Globus pallidus (tissue), 1 donor: ENCODE results near the gene CACNB1.

Source experiments
- DNase-seq: peaks from one replicate; pipeline ENCODE4 v3.0.0-alpha.2; 2015; ENCODE audit warnings: low spot score

Gene CACNB1

GRCh38 chr17:39197380-39198185 lies at the start of gene CACNB1:
CACNB1 (minus strand) TSS chr17:39197669; CDS start chr17:39197495, 174 bp downstream.
- peak; percentile 57 for DNase-seq

GRCh38 chr17:39246274-39246673 lies 48.8 kb upstream of the CACNB1 start:
- DNase-seq = no peak

- DNase-seq = peak; percentile 69
Measured at GRCh38 chr17:39244600-39245570, 47.4 kb upstream of the CACNB1 start.

GRCh38 chr17:39244016-39244599 lies 46.6 kb upstream of the CACNB1 start:
- DNase-seq = no peak

DNA sequence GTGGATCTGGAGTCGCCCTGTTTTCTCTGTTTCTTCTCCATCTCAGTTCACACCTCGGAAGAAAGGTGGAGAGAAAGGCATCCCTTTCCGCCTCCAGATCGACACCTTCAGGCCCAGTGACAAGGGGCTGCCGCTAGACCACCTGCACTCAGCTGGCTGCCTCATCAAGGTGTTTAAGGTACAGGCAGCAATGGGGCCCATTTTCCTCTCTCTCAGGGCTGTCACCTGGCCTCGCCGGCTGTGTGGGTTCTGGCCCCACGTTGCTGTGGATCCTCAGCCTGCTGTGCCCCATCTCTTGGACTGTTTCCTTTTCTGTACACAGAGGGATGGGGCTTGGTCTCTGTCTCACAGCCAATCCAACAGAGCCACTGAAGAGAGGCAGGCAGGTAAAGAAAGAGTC lies 45.7 kb upstream of the CACNB1 start:
- no peak for DNase-seq

DNA sequence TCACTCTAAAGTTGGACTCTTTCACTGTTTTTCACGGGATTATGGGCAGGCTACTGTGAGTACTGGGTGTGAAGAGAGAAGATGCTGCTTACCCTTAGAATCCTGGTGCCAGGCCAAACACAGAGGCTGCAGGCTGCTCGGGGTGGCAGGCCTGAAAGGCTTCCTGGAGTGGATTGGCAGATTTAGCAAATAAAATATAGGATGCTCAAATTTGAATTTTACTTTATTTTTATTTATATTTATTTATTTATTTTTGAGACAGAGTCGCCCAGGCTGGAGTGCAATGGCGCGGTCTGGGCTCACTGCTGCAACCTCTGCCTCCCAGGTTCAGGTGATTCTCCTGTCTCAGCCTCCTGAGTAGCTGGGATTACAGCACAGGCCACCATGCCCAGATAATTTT lies 43.2 kb upstream of the CACNB1 start:
- no peak for DNase-seq

DNA sequence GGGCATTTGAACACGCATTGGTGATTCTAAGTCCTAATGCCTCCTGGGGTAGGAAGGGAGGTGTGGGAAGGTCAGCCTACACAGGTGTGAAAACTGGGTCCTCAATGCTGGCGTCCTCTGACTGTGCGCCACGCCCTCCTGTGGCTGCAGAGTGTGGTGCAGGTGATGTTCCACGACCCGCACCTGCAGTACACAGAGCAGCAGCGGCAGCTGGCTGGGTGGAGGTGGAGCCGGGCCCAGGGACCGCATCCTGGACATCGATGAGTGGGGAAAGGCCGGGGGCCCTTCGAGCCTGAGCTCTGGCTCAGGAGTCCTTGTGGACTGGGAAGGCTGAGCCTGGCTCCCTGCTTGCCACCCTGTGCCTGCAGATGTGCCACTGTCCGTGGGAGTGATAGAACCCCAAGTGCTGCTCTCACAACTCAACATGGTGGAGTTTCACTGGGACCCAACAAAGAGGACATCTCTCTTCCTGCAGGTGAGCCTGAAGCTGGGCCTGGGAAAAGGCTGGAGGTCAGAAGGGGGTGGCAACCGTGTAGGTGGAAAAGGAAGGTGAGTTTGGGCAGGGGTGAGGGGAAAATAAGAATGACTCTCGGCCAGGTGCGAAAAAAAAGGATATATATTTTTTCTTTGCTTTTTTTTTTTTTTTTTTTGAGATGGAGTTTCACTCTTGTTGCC lies 42.3 kb upstream of the CACNB1 start:
- DNase-seq = no peak

DNA sequence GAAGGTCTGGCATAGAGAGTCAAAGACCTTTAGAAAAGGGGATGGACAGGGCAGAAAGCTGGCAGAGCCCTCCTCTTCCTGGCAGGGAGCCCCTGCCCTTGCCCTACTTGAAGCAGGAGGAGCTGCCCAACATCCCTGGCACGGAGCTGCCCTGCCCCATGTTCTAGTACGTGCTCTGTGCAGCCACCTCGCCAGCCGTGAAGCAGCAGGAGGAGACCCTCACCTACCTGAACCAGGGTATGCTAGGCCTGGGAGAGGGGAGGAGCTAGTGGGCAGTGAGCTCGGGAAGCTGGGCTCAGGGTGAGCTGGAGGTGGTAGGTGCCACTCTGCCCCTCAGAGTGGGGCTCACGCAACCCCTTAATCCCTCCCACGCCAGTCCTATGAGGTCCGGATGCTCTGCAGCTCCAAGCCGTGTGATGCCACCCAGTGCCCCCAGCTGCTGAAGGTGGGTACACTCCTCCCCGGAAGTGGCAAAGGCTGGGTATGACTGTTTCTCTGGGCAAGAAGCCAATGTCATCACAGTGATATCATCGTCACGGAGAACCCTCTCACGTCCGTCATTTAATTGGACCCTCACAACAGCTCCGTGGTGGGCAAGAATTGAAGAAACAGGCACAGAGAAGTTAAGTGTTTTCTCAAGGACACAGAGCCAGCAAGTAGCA lies 41.0 kb upstream of the CACNB1 start:
- DNase-seq = no peak

DNA sequence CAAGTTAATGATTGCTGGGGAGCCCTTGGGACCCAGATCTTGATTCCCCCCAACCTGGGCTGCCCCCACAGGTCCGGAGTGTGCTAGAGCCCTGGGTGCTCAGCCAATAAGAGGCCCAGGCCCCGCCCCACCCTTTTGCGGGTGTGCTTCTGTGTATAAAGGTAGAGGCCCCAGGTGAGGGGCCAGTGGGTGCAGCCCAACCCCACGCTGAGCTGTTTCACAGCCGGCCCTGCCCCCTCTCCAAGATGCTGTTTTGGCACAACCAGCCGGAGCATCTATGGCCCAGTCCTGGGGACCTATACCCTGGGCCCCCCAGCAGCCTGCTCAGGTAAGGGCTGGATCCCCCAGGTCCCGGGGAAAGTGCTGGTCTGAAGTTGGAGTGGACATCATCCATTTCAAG lies 40.1 kb upstream of the CACNB1 start:
- DNase-seq = no peak

DNA sequence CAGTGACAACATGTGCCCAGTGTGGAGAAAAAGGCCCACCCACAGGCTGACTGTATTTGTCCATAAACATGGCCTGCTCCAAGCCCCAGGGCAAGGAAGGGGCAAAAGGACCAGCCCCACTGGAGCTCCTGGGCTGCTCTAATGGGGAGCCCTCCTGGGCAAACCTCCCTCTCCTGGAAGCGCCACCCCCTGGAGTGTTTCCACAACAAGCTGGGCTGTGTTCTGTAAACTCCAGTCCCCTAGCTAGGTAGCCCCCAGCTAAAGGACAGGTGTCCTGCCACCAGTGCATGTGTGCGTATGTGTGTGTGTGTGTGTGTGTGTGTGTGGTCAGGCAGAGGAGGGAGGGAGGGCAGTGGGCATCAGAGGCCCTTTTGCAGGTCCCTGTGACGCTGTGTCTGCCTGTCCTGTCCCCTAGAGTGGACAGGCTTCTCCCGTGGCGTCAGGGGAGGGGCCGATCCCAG lies 39.5 kb upstream of the CACNB1 start:
- no peak for DNase-seq

GRCh38 chr17:39236450-39236927 lies 39.0 kb upstream of the CACNB1 start:
- no peak for DNase-seq

DNA sequence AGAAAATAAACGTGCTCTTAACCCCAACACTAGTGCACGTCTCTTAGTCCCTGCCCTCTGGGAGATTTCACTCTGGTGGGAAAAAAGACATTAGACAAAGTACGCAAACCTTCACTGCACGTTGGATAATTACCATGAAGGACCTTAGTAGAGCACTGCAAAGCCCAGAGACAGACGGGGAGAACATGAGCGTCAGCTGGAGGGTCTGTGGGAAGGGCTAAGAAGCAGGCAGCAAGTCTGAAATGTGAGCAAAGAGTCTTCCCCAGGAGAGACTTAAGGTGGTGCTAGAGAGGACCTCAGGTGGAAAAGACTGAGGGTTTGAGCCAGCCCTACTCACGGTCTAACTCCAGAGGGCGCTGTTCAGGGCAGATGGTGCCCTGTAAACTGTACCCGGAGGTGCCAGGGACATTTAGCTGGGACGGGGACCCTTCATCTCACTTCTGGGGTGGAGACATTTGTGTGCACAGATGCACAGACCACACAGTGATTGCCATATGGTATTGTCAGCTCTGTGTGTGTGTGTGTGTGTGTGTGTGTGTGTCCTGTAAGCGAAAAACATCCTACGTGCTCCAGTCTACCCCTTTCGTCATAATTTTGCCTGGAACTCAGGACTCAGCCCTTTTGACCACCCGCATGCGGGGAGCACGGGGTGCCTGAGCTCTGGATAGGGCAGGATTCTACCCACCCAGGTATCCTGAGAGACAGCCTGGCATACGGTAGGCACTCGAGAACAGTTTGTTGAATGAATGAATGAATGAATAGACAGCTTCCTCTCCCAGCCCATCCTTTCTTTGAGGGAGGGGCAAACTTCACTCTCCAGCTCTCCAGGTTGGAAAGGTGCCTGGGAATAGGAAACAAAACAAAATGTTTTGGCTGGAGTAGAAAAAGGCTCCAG lies 38.3 kb upstream of the CACNB1 start:
- DNase-seq = no peak

GRCh38 chr17:39231591-39232551 lies 34.4 kb upstream of the CACNB1 start:
- no peak for DNase-seq

- DNase-seq = no peak
Measured at GRCh38 chr17:39231091-39231561, 33.7 kb upstream of the CACNB1 start.

DNA sequence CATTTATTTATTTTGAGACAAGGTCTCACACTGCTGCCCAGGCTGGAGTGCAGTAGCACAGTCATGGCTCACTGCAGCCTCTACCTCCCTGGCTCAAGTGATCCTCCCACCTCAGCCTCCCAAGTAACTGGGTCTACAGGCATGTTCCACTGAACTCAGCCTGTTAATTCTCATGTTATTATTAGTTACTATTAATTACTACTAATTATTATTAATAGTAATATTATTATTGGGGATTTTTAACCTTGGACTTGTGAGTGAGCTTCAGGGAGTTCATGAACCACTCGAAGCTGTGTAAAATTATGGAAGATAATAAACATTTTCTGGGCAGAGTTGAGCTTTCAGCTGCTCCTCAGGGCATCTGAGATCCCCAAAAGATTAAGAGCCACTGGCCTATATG lies 32.9 kb upstream of the CACNB1 start:
- DNase-seq = no peak

- DNase-seq = no peak
Measured at GRCh38 chr17:39229274-39229913, 31.9 kb upstream of the CACNB1 start.

DNA sequence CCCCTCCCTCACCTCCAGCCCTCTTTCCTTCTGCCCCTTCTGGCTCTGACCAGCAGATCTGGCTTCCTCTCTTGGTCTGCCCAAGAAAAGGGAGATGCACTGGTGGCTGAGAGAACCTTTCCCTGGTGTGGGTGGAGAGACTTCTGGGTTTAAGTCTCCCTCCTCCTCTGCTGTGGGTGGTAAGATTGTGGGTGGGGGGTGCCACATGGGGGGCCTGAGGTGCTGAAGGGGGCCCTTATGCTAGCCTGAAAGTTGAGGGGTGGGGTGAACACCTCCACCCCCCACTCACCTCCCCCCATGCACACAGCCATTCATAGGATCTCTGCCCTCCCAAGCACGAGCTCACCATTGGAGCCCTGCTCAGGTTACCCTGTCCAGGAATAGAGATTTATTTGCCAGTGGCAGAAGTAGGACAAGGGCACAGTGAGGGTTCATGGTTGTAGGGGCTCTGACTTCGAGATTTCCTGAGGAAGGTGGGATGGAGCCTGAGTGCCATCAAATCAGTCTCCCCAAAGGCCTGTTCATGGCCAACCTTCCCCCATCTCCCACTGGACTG lies 30.0 kb upstream of the CACNB1 start:
- no peak for DNase-seq
